OCI-LY3 (cell line): ENCODE data around the gene TRIP10.
"Not testable (repeated sequence)": the region's sequence is repeated elsewhere in the genome, so short reads cannot be mapped to it uniquely, and the experiment has no call there.

ENCODE experiments used
- H2AFZ ChIP-seq: fragments of 200-600, 300-600 bp; shearing (Covaris generic); 2 replicates; pipeline ENCODE4 v1.6.0; 2014; ENCODE audit warnings: antibody characterized with exemption, low read depth, low read length
- H3K27ac ChIP-seq: fragments of 200-600, 300-600 bp; sonication (generic); 2 replicates; pipeline ENCODE4 v1.5.1; 2014; ENCODE audit warnings: mild to moderate bottlenecking, low read length, moderate library complexity, mixed read lengths
- H3K27me3 ChIP-seq: fragments of 200-600, 300-600 bp; sonication (generic); 2 replicates; pipeline ENCODE4 v1.6.1; 2014; ENCODE audit warnings: low read depth, low read length, mixed read lengths
- H3K36me3 ChIP-seq: fragments of 200-600, 300-600 bp; sonication (generic); replicated peaks from 2 replicates; pipeline ENCODE3; 2014; ENCODE audit warnings: low read depth, low read length, mixed read lengths
- H3K4me1 ChIP-seq: fragments of 300-600, 200-600 bp; sonication (generic); 2 replicates; pipeline ENCODE4 v1.6.1; 2014; ENCODE audit warnings: low read length, mixed read lengths
- H3K4me2 ChIP-seq: fragments of 200-600, 300-600 bp; sonication (generic); 2 replicates; pipeline ENCODE4 v1.6.1; 2014; ENCODE audit warnings: low read length, mixed read lengths
- H3K4me3 ChIP-seq: fragments of 300-600, 200-600 bp; sonication (generic); 2 replicates; pipeline ENCODE4 v1.5.1; 2014; ENCODE audit warnings: antibody characterized with exemption, mild to moderate bottlenecking, low read length, moderate library complexity
- H3K79me2 ChIP-seq: fragments of 300-600, 200-600 bp; shearing (Covaris generic); 2 replicates; pipeline ENCODE4 v1.6.1; 2014; ENCODE audit warnings: mild to moderate bottlenecking, low read length, mixed read lengths
- H3K9ac ChIP-seq: fragments of 300-600, 200-600 bp; shearing (Covaris generic); 2 replicates; pipeline ENCODE4 v1.6.0; 2014; ENCODE audit warnings: mild to moderate bottlenecking, low read length, moderate library complexity
- H3K9me3 ChIP-seq: fragments of 200-600, 300-600 bp; shearing (Covaris generic); 2 replicates; pipeline ENCODE4 v1.6.1; 2014; ENCODE audit warnings: low read length, mixed read lengths; ENCODE audit not compliant: insufficient read depth
- H4K20me1 ChIP-seq: fragments of 200-600, 300-600 bp; sonication (generic); 2 replicates; pipeline ENCODE4 v1.6.1; 2016; ENCODE audit warnings: low read length, mixed read lengths; ENCODE audit not compliant: insufficient read depth
- EZH2phosphoT487 ChIP-seq: fragments of 200-600 bp; shearing (Covaris generic); IDR thresholded peaks from 2 replicates; pipeline ENCODE4 v1.6.1; 2018; ENCODE audit warnings: antibody characterized with exemption, mixed run types, low read depth
- TF ChIP-seq, protein P1 (sequence below): fragments of 200-600, 300-600 bp; sonication (generic); IDR thresholded peaks from 2 replicates; pipeline ENCODE4 v1.5.1; 2014; ENCODE audit warnings: antibody characterized with exemption, low read length, low read depth

The TRIP10 gene

DNA sequence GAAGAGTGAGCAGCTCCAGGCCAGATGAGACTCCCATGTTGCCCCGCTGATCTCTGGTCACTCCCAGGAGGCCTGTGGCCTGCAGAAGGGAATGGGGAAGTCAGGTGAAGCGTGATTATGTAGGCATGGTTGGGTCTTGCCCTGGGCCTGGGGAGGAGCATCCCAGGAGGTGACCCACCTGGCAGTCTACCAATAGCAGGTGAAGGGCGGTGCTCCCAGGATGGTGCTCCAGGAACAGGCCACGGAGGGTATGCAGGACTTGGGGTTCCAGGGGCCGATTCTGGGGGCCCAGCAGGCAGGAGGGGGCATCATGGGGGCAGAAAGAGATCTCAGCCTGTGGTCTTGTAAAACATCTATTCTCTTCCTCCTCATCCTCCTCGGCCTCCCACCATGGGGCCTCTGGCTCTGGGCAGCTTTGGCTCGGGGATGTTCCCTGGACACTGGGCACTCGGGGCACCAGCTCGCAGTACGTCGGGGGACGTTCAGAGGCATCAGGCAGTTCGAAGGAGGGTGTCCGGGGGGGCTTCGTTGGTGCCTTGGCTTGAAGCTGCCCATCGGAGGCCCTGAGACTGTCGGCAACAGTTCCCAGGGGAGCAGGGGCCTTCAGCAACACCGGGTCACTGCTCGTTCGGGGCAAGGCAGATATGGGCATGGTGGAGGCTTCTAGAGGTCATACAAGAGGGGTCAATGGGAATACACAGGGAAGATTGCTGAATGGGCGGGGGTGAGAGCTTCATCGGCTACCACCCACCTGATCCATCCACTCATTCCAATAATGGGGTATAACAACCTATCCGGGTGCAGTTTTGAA lies 15.4 kb downstream of the TRIP10 start:
- Histone ChIP-seq H3K4me3 (no peak overlapping the region), H4K20me1 (peaks cover 17% of the 10 kb centered on the region), H3K9me3 (no peaks in the 10 kb centered on the region), H2AFZ (no peak overlapping the region), H3K9ac (no peak overlapping the region), H3K4me2 (no peak overlapping the region), H3K36me3 (peaks cover 32% of the 10 kb centered on the region), H3K27me3 (no peaks in the 10 kb centered on the region), H3K27ac (no peak overlapping the region), H3K79me2 (no peaks in the 10 kb centered on the region), H3K4me1 (peaks cover 12% of the 10 kb centered on the region)
- TF ChIP-seq, protein P1, sequence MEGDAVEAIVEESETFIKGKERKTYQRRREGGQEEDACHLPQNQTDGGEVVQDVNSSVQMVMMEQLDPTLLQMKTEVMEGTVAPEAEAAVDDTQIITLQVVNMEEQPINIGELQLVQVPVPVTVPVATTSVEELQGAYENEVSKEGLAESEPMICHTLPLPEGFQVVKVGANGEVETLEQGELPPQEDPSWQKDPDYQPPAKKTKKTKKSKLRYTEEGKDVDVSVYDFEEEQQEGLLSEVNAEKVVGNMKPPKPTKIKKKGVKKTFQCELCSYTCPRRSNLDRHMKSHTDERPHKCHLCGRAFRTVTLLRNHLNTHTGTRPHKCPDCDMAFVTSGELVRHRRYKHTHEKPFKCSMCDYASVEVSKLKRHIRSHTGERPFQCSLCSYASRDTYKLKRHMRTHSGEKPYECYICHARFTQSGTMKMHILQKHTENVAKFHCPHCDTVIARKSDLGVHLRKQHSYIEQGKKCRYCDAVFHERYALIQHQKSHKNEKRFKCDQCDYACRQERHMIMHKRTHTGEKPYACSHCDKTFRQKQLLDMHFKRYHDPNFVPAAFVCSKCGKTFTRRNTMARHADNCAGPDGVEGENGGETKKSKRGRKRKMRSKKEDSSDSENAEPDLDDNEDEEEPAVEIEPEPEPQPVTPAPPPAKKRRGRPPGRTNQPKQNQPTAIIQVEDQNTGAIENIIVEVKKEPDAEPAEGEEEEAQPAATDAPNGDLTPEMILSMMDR, result no peak
- no peak for TF ChIP-seq EZH2phosphoT487

DNA sequence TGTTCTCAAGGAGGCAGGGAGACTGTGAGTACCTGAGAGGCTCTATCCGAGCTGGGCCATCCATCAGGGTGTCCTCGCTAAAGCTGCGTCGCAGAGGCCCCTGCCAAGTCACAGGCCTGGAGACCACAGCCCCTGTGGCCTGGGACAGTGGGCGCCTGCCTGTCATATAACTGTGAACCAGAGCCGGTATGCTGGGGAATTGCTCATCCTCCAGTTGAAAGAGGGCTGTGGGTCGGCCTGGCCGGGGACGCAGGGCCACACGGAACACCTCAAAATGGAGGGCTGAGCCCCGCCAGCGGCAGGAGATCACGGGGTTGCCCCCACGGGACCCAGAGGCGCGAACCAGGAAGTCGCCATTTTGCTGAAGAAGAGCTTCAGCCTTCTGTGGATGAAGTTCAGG lies 21.1 kb downstream of the TRIP10 start:
- Histone ChIP-seq H4K20me1 (no peaks in the 10 kb centered on the region), H3K4me1 (no peaks in the 10 kb centered on the region), H3K27me3 (no peaks in the 10 kb centered on the region), H3K79me2 (no peaks in the 10 kb centered on the region), H3K4me2 (peak overlapping the region; percentile 5; the same call in 1 of the 2 replicates), H3K27ac (no peak overlapping the region), H3K9me3 (no peaks in the 10 kb centered on the region), H3K9ac (no peak overlapping the region), H3K36me3 (no peaks in the 10 kb centered on the region), H2AFZ (no peak overlapping the region), H3K4me3 (no peak overlapping the region)
- TF ChIP-seq, protein P1, result no peak
- no peak for TF ChIP-seq EZH2phosphoT487

DNA sequence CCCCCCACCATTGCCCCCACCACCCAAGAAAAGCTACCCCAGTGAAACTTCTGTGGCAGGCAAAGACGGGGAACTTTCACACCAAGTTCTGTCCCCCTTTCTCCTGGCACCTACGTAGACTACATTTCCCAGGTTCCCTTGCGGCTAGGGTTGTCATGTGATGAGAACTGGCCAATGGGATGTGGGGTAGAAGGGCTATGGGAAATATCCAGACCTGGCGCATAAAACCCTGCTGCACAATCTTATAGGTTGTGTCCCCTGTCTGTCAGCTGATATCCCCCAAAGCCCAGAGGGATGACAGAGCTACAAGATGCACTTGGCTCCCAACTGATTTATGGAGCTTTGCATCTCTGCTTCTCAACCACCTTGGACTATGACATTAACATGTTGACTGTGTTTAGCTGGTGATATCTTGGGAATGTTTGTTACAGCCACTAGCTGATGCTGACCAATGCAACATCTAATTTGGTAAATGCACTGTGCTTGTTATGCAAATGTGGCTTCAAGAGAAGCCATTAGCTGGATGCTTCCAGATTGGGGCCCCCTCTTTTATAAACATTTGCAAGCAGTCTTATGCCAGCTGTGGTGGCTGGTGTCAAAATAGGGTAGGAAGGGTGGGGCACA lies 21.7 kb downstream of the TRIP10 start:
- Histone ChIP-seq H3K36me3 (no peaks in the 10 kb centered on the region), H2AFZ (0 out of 2 replicates have a peak overlapping the region, but pooled peaks have one; percentile 1), H4K20me1 (no peaks in the 10 kb centered on the region), H3K4me3 (no peak overlapping the region), H3K4me2 (peak overlapping the region; percentile 5; the same call in 1 of the 2 replicates), H3K79me2 (no peaks in the 10 kb centered on the region), H3K9me3 (no peaks in the 10 kb centered on the region), H3K4me1 (peaks cover 5% of the 10 kb centered on the region), H3K27me3 (no peaks in the 10 kb centered on the region), H3K9ac (no peak overlapping the region), H3K27ac (no peak overlapping the region)
- TF ChIP-seq, protein P1, result no peak
- no peak for TF ChIP-seq EZH2phosphoT487

DNA sequence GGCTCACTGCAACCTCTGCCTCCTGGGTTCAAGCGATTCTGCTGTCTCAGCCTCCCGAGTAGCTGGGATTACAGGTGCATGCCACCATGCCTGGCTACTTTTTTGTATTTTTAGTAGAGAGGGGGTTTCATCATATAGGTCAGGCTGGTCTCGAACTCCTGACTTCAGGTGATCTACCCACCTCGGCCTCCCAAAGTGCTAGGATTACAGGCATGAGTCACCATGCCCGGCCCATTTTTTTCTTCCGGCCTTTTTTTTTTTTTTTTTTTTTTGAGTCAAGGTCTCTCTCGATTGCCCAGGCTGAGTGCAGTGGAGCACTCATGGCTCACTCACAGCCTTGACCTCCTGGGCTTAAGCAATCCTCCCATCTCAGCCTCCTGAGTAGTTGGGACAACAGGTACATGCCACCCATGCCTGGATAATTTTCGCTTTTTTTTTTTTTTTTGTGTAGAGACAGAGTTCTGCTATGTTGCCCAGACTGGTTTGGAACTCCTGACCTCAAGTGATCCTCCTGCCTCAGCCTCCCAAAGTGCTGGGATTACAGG lies 22.8 kb downstream of the TRIP10 start:
- H3K9me3 ChIP-seq, H3K27me3 ChIP-seq, H4K20me1 ChIP-seq, H3K36me3 ChIP-seq, H3K4me3 ChIP-seq, H2AFZ ChIP-seq, H3K4me2 ChIP-seq, H3K27ac ChIP-seq, H3K79me2 ChIP-seq, H3K9ac ChIP-seq: not testable (repeated sequence)
- H3K4me1 ChIP-seq, result peaks cover 13% of the 10 kb centered on the region
